Omental fat pad (tissue), 4 donors: Measurements from ENCODE around the gene ABR. TPM values are rescaled to one million over a fixed set of nuclear protein-coding genes. Genes with fewer than 3 reads are reported as not detected.

ENCODE experiments used
- ATAC-seq: fragments of 150-250 bp; one replicate; pipeline ENCODE4 v1.9.1; 2016; ENCODE audit warnings: mild to moderate bottlenecking, moderate library complexity; ENCODE audit not compliant: low FRiP score
- DNase-seq: peaks from one replicate; pipeline ENCODE4 v3.0.0-alpha.2; 2019; ENCODE audit warnings: low spot score
- total RNA-seq, 4 donors: library from RNA; depleted of rRNA; stranded (reverse); fragments of >200 nt; gene quantifications; one replicate each; pipeline ENCODE4 v1.1.0, GENCODE V29; 2016
- TF ChIP-seq, protein P1 (sequence below), 3 donors: fragments of 450-650 bp; IDR thresholded peaks; one replicate each; pipeline ENCODE4 v1.5.1; 2016 to 2017; ENCODE audit warnings: antibody characterized with exemption in 3 of 3, mild to moderate bottlenecking in 3 of 3, moderate library complexity in 2 of 3

ABR gene
- total RNA-seq, 4 donors from 2014 or later = 51.1 to 92.1 (median 75.8) TPM

DNA sequence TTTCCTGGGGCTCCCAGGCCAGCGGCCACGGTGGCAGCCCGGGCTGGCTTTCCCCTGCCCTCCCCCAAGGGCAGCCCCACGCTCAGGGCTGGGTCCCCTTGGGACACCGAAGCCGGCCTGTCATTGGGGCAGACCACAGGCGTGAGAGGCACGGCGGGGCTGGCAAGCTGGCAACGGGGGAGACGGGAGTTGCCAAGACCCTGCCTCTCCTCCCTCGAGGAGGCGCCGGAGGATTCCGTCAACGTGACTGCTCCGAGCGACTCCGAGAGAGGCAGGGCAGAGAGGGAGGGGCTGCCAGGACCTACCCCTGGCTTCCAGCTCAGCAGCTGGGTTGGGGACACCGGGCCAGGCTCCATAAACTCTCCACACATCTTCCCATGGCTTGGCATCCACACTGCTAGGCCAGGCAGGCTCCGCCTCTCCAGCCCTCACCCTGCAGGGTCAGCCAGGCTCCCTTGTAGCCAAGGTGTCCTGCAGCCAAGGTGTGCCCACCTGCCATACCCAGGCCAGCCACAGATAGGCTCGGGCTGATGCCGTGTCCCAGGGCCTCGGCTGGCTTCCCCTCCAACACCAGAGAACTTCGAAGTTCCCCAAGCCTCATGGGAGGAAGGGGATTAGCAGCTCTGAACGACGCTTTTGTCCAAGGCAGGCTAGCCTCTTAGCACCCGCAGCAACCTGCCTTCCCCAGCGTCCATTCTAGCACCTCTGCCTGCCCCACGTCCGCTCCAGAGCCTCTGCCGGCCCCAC lies 157.3 kb downstream of the ABR start:
- ATAC-seq (no peak), DNase-seq (no peak)
- TF ChIP-seq, protein P1, sequence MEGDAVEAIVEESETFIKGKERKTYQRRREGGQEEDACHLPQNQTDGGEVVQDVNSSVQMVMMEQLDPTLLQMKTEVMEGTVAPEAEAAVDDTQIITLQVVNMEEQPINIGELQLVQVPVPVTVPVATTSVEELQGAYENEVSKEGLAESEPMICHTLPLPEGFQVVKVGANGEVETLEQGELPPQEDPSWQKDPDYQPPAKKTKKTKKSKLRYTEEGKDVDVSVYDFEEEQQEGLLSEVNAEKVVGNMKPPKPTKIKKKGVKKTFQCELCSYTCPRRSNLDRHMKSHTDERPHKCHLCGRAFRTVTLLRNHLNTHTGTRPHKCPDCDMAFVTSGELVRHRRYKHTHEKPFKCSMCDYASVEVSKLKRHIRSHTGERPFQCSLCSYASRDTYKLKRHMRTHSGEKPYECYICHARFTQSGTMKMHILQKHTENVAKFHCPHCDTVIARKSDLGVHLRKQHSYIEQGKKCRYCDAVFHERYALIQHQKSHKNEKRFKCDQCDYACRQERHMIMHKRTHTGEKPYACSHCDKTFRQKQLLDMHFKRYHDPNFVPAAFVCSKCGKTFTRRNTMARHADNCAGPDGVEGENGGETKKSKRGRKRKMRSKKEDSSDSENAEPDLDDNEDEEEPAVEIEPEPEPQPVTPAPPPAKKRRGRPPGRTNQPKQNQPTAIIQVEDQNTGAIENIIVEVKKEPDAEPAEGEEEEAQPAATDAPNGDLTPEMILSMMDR (IDR thresholded peaks at IDR 0.05) = no peak

DNA sequence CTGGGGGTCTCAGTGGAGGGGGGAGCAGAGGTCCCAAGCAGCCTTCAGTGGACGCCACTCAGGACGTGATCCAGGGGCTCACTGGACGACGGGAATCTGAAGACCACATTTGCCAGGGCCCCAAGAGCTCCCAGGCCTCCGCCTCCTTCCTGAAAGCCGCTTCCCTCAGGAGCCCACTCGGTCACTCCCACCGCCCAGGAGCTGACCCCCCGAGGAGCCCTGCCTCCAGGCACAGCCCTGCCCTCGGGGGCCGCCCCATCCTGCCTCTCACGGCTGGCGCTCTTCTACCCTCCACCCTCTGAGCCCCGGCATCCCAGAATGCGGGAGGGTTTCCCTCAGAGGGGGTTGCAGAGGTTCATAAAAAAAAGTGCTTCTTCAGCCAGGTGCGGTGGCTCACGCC lies 158.6 kb downstream of the ABR start:
- TF ChIP-seq, protein P1 (IDR thresholded peaks at IDR 0.05) = no peak
- ATAC-seq = no peak

DNA sequence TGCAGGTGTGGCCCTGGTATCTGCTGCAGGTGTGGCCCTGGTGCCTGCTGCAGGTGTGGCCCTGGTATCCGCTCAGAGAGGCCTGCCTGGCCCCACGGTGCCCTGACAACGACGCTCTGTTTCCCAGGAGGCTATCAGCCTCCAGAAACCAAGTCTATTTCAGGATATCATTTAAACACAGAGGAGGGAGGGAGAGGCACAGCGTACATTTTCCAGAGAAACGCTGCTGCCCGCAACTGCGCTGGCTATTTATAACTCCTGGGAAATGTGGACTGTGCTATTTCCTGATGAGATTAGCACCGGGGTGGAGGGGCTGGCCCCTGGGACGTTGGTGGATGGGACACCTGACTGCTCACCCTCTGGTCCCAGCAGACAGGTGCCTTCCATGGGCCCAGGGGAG lies 160.3 kb downstream of the ABR start:
- DNase-seq (no peak), ATAC-seq (no peak)
- TF ChIP-seq, protein P1 (IDR thresholded peaks at IDR 0.05) = no peak

More for the DNA sequence above, 158.6 kb downstream of the ABR start:
- DNase-seq = no peak

DNA sequence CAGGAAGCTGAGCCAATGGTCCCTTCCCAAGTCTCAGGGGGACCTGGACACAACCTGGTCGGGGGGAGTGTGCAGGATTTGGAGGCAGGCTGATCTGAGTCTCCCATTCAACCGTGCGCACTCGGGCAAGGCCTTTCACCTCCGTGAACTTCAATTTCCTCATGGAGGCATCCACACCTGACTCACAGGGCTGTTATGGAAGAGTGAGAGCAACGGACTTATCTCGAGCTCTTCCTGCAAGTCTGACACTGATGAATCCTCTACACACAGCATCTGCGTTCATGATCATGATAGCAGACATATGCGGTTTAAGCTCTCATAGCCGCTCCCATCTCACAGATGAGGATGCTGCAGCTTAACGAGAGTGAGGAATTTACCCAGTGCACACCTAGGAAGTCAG lies 161.2 kb downstream of the ABR start:
- no peak for DNase-seq
- no peak for ATAC-seq
- TF ChIP-seq, protein P1 (IDR thresholded peaks at IDR 0.05) = no peak

DNA sequence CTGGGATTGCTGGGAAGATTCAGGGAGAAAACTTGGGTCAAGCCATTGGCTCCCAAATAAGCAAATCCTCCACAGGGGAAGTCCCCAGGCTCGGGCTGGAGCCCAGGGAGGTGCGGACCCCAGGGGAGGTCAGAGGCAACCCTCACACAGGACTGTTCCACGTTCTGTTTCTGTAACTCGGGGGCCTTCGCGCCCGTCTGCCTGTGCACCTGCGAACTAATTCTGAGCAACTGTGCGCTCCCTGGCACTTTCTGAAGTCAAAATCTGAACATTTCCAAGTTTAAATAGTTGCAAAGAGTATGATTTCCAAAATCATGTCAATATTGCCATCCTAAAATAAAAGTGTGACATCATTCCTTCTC lies 166.1 kb downstream of the ABR start:
- DNase-seq (no peak), ATAC-seq (no peak)
- TF ChIP-seq, protein P1 (IDR thresholded peaks at IDR 0.05) = no peak

DNA sequence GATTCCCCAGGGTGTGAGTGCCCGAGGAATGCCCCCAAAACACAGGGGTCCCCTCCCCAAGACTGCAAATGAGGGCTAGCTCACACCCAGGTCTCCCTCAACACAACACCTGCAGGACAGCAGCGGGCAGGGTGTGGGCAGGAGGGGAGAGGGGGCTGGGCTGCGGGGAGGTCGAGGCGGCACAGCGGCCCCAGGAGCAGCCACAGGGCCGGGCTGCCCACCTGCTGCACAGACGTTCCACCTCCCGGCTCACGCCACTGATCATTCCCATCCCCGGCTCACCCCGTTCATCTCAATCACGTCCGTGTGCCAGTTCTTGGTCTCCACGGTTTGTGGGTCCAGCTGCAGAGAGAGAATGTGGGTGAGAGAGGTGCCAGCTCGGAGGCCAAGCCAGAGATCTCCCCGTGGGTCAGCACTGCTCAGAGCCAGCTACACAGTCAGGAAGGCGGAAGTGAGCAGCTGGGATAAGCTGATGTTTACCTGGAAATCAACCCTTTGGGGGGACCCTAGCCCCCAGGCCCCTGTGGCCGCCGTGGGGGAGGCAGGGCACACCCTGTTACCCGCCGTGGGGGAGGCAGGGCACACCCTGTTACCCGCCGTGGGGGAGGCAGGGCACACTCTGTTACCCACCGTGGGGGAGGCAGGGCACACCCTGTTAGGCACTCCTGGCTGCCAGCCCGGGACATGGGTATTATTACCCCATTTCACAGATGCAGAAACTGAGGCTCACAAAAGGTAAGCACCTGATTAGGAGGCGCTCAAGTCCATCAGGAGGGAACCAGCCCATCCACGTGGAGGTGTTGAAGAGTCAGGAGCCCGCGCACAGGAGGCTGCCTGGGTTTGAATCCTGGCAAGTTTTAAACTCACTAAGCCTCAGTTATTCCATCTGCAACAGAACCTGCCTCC lies 166.7 kb downstream of the ABR start:
- TF ChIP-seq, protein P1 (IDR thresholded peaks at IDR 0.05) = no peak
- no peak for ATAC-seq

More for the DNA sequence above, 166.7 kb downstream of the ABR start:
- DNase-seq = no peak
